HepG2 (cell line): ENCODE results near the gene TBC1D14. TPM values are rescaled to one million over a fixed set of nuclear protein-coding genes. Genes with fewer than 3 reads are reported as not detected.
A peak's percentile ranks its signal among the peaks of the same experiment; 100 is the strongest.

Source experiments
- AHR ChIP-seq: IDR thresholded peaks from 2 replicates; pipeline ENCODE4 v1.6.1; 2018; ENCODE audit warnings: missing genetic modification reagents, missing compliant biosample characterization
- BRF2 ChIP-seq: sonication (generic); formaldehyde crosslinking; IDR thresholded peaks from 2 replicates; pipeline ENCODE4 v1.8.1; 2022; ENCODE audit warnings: mild to moderate bottlenecking, missing genetic modification reagents
- DRAP1 ChIP-seq: IDR thresholded peaks from 2 replicates; pipeline ENCODE4 v1.6.1; 2016; ENCODE audit warnings: missing genetic modification reagents, missing compliant biosample characterization
- IKZF5 ChIP-seq: IDR thresholded peaks from 2 replicates; pipeline ENCODE4 v1.6.1; 2018; ENCODE audit warnings: missing genetic modification reagents, mild to moderate bottlenecking, missing compliant biosample characterization
- KAT7 ChIP-seq: IDR thresholded peaks from 2 replicates; pipeline ENCODE4 v1.6.1; 2018; ENCODE audit warnings: borderline replicate concordance, missing compliant biosample characterization
- PATZ1 ChIP-seq: sonication (generic); formaldehyde crosslinking; IDR thresholded peaks from 2 replicates; pipeline ENCODE4 v1.4.0; 2020; ENCODE audit warnings: missing genetic modification reagents
- PHB2 ChIP-seq: fragments of 450-650 bp; IDR thresholded peaks from 2 replicates; pipeline ENCODE4 v1.6.1; 2018; ENCODE audit not compliant: partially characterized antibody
- POLR2AphosphoS2 ChIP-seq: IDR thresholded peaks from 2 replicates; pipeline ENCODE4 v1.6.1; 2011; ENCODE audit warnings: low read depth, low read length, improper control_type of control experiment
- STAT5B ChIP-seq: sonication (generic); formaldehyde crosslinking; IDR thresholded peaks from 2 replicates; pipeline ENCODE4 v1.4.0; 2020; ENCODE audit warnings: missing genetic modification reagents
- ZBTB20 ChIP-seq: sonication (generic); formaldehyde crosslinking; IDR thresholded peaks from 2 replicates; pipeline ENCODE4 v1.8.1; 2023; ENCODE audit warnings: missing genetic modification reagents, low read depth, mild to moderate bottlenecking, borderline replicate concordance
- ZBTB44 ChIP-seq: sonication (generic); formaldehyde crosslinking; IDR thresholded peaks from 2 replicates; pipeline ENCODE4 v1.4.0; 2020; ENCODE audit warnings: missing genetic modification reagents
- ZNF574 ChIP-seq: sonication (generic); formaldehyde crosslinking; IDR thresholded peaks from 2 replicates; pipeline ENCODE4 v1.4.0; 2020; ENCODE audit warnings: missing genetic modification reagents
- ZNF772 ChIP-seq: sonication (generic); formaldehyde crosslinking; IDR thresholded peaks from 2 replicates; pipeline ENCODE4 v1.5.0; 2020; ENCODE audit warnings: mild to moderate bottlenecking, missing genetic modification reagents
- ZNF781 ChIP-seq: sonication (generic); formaldehyde crosslinking; IDR thresholded peaks from 2 replicates; pipeline ENCODE4 v1.5.1; 2020; ENCODE audit warnings: borderline replicate concordance, mild to moderate bottlenecking, missing genetic modification reagents; ENCODE audit errors: not compliant biosample characterization
- ZNF800 ChIP-seq: sonication (generic); formaldehyde crosslinking; IDR thresholded peaks from 2 replicates; pipeline ENCODE4 v1.4.0; 2020; ENCODE audit warnings: missing genetic modification reagents
- polyA plus RNA-seq, 8 experiments: library from polyadenylated mRNA; depleted of rRNA in 3 of 8; stranded (reverse) in 7 of 8; unstranded in 1 of 8; fragments of >200 nt; fragmentation: Illumina TruSeq in 4 of 8; extraction: Trizol in 4 of 8; gene quantifications; 2 replicates each; pipeline versions ENCODE4 v1.2.1 to v1.2.3, GENCODE V29; 2011 to 2016; ENCODE audit warnings: low read depth in 4 of 8, missing spikeins in 1 of 8, mixed read lengths in 1 of 8; ENCODE audit not compliant: insufficient read depth in 1 of 8
- total RNA-seq, 5 experiments: library from RNA; depleted of rRNA; stranded (reverse); fragments of >200 nt; fragmentation: Illumina TruSeq; extraction: Trizol; gene quantifications; 2 replicates each; pipeline ENCODE4 v1.2.3, GENCODE V29; 2016; ENCODE audit warnings: low read depth in 1 of 5

Gene TBC1D14
- total and polyA plus RNA-seq, 2 of the 13 experiments (the other 11 are each of a cell fraction or from before 2014, with no cell fraction given): 29.5 to 46.5 TPM

- peak; percentile 55; the same call in 1 of the 2 replicates for TF ChIP-seq PATZ1 (CRISPR knock-in tag)
- TF ChIP-seq PHB2: no peak
- TF ChIP-seq ZBTB44 (CRISPR knock-in tag): no peak
- no peak for TF ChIP-seq DRAP1 (CRISPR knock-in tag)
- 0 out of 2 replicates have a peak, but pooled peaks have one; percentile 11 for TF ChIP-seq ZNF800 (CRISPR knock-in tag)
- TF ChIP-seq BRF2 (CRISPR knock-in tag): no peak
- TF ChIP-seq STAT5B (CRISPR knock-in tag): no peak
- no peak for TF ChIP-seq POLR2AphosphoS2
- TF ChIP-seq IKZF5: no peak
- 0 out of 2 replicates have a peak, but pooled peaks have one; percentile 20 for TF ChIP-seq ZBTB20 (CRISPR knock-in tag)
- no peak for TF ChIP-seq ZNF781
- no peak for TF ChIP-seq ZNF772 (CRISPR knock-in tag)
- TF ChIP-seq AHR (CRISPR knock-in tag): 0 out of 2 replicates have a peak, but pooled peaks have one; percentile 27
- TF ChIP-seq ZNF574: 0 out of 2 replicates have a peak, but pooled peaks have one; percentile 0
- no peak for TF ChIP-seq KAT7 (CRISPR knock-in tag)
Observed at GRCh38 chr4:6986072-6986780, 76.6 kb downstream of the TBC1D14 start (continued).
